K562 treated with DMSO at 1 percent for 12 hours (cell line): ENCODE results near the gene DRG2. TPM values are rescaled to one million over a fixed set of nuclear protein-coding genes. Genes with fewer than 3 reads are reported as not detected.

Experiments
- total RNA-seq: library from RNA; unstranded; fragments of 300-600 nt; gene quantifications from 2 replicates; pipeline ENCODE4 v1.2.3, GENCODE V29; 2022; ENCODE audit not compliant: insufficient read depth

Gene DRG2
- total RNA-seq, result 23.6 and 28.6 TPM in 2 replicates

DNA sequence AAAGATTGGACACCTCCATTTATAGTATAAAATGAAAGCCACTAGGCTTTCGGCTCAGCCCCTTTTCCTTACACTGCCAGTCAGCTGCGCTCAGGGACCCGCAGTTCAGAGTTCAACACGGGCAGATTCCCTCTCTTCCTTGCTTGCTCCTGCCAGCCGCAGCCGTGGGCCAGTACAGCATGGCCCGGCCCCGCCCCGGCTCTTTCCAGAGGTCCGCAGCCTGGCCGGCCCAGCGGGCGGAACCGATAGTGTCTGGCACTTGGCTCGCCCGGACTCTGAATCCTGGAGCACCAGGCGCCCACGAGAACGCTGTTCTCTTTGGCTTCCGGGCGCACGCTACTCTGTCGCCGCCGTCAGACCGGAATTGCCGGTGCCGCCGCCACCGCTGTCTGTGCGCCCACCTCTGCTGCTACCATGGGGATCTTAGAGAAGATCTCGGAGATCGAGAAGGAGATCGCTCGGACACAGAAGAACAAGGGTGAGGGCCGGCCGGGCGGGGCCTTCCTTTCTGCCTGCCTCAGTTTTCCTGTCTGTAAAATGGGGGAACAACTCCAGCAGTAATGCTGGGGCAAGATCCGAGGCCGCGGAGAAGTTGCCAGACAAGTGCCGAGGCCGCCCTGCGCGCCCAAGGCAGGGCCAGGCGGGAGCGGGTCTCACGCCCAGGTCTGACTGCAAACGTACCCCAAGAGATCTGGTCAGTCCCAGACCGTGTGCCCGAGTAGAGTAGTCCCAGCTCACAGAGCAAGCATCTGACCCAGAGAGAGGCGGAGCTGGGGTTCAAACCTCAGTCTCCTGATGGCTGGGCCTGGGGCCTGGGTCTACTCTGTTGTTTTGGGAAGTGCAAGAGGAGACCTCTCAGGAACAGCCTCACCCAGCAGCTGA is at the start of gene DRG2:
DRG2 (plus strand) TSS at position 339 of the 882 bp plus-strand sequence; CDS start at position 415, 76 bp downstream.

GRCh38 chr17:18038861-18039534 is 48.8 kb upstream of the DRG2 start, which contains the start of the genes ATPAF2 and GID4:
ATPAF2 (minus strand) TSS chr17:18039168; CDS start chr17:18039013, 155 bp downstream.
GID4 (plus strand) TSS chr17:18039408; CDS start chr17:18039465, 57 bp downstream.

GRCh38 chr17:18108401-18109312 is 20.9 kb downstream of the DRG2 start, which contains the start of gene MYO15A:
MYO15A (plus strand) TSS chr17:18108756; CDS start chr17:18118801, 10,045 bp downstream.

Other genes starting within 250 kb of the DRG2 start
- gene TOM1L2, start 115.5 kb upstream of the DRG2 start, total RNA-seq, result 5.3 and 14.8 TPM in 2 replicates
- 0.45 and 0.74 TPM in 2 replicates for gene DRC3, start 115.1 kb upstream of the DRG2 start, total RNA-seq
- gene ATPAF2, start 48.8 kb upstream of the DRG2 start, total RNA-seq, result 20.3 and 21.3 TPM in 2 replicates
- gene GID4, start 48.5 kb upstream of the DRG2 start, total RNA-seq, result 3.9 and 6.4 TPM in 2 replicates
- gene MYO15A, start 20.8 kb downstream of the DRG2 start, total RNA-seq, result not detected in 2 replicates
- gene ALKBH5, start 95.9 kb downstream of the DRG2 start, total RNA-seq, result 34.7 and 60.3 TPM in 2 replicates
- 13.5 and 22.7 TPM in 2 replicates for gene LLGL1, start 137.7 kb downstream of the DRG2 start, total RNA-seq
- gene FLII, start 170.8 kb downstream of the DRG2 start, total RNA-seq, result 117 and 120 TPM in 2 replicates
- gene MIEF2, start 172.7 kb downstream of the DRG2 start, total RNA-seq, result 9.7 and 10.3 TPM in 2 replicates
- 11.3 and 40.6 TPM in 2 replicates for gene TOP3A, start 227.0 kb downstream of the DRG2 start, total RNA-seq
- gene SMCR8, start 227.3 kb downstream of the DRG2 start, total RNA-seq, result 3.0 and 14.5 TPM in 2 replicates